ENCODE measurements around the gene DSCAML1.

Gene DSCAML1

DNA sequence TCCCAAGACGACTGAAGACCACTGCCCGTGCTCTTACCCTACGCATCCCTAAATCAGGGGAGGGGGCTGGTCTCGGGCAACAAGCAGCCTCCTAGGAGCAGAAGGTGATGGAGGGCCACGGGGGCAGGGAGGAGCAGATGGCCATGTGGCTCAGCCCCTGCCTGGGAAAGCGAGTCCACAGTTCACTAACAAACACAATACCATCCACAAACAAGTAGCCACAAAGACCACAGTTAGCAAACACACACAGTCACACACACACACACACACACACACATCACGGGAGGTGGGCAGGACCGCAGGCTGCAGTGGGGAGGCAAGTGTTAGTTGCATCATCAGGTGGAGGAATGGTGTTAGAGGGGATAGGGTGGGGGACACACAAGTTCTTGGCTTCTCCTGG, 40.8 kb upstream of the DSCAML1 start:
- H3K4me1 ChIP-seq (ENCODE audit: control insufficient read depth, insufficient read depth, low read length), result no peaks in the 10 kb centered on the region
- no peaks in the 10 kb centered on the region for H3K27me3 ChIP-seq (ENCODE audit: control insufficient read depth, insufficient read depth, low read length)
- no peak overlapping the region for H3K4me3 ChIP-seq (ENCODE audit: low read depth, low read length)
- H3K9ac ChIP-seq (ENCODE audit: low read depth, low read length), result no peak overlapping the region
- H3K36me3 ChIP-seq (ENCODE audit: control insufficient read depth, insufficient read depth, low read length), result no peaks in the 10 kb centered on the region
- no peak overlapping the region for H3K27ac ChIP-seq (ENCODE audit: low read depth, low read length)
- H3K9me3 ChIP-seq (ENCODE audit: control insufficient read depth, insufficient read depth, low read length), result no peaks in the 10 kb centered on the region

DNA sequence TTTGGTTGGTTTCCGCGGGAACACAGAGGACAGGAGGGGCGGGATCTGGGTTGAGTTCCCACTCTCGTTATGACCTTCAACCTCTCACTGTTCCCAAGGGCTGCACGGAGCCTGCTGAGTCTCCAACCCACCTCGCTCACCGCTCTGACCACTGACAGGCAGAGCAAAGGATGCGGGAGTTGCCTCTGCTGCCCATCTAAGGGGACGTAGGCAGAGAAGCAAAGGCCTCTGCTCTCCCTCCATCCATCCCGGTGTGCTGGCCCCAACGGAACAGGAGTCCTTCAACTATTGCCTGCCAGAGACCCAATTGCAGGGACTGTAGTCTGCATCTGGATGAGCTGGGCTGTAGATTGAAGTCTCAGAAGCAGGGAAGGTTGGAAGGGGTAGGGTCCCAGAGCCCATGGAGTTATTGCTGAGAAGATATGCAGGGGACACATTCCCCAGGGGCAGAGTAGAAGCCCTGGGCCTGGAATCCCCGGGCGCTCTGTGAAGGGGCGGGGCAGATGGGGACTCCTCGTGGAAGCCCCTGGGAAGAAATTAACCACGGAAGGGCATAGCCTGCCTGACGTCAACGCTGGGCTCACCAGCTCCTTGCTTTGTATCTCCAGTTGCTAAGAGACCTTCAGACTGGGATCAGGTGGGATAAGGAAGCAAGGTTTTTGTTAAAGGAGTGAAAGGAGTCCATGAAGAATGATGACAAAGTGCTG, 40.2 kb upstream of the DSCAML1 start:
- Histone ChIP-seq H3K36me3 (ENCODE audit: control insufficient read depth, insufficient read depth, low read length) (no peaks in the 10 kb centered on the region), H3K9ac (ENCODE audit: low read depth, low read length) (no peak overlapping the region), H3K27ac (ENCODE audit: low read depth, low read length) (no peak overlapping the region), H3K27me3 (ENCODE audit: control insufficient read depth, insufficient read depth, low read length) (no peaks in the 10 kb centered on the region), H3K4me1 (ENCODE audit: control insufficient read depth, insufficient read depth, low read length) (no peaks in the 10 kb centered on the region), H3K4me3 (ENCODE audit: low read depth, low read length) (no peak overlapping the region), H3K9me3 (ENCODE audit: control insufficient read depth, insufficient read depth, low read length) (no peaks in the 10 kb centered on the region)

DNA sequence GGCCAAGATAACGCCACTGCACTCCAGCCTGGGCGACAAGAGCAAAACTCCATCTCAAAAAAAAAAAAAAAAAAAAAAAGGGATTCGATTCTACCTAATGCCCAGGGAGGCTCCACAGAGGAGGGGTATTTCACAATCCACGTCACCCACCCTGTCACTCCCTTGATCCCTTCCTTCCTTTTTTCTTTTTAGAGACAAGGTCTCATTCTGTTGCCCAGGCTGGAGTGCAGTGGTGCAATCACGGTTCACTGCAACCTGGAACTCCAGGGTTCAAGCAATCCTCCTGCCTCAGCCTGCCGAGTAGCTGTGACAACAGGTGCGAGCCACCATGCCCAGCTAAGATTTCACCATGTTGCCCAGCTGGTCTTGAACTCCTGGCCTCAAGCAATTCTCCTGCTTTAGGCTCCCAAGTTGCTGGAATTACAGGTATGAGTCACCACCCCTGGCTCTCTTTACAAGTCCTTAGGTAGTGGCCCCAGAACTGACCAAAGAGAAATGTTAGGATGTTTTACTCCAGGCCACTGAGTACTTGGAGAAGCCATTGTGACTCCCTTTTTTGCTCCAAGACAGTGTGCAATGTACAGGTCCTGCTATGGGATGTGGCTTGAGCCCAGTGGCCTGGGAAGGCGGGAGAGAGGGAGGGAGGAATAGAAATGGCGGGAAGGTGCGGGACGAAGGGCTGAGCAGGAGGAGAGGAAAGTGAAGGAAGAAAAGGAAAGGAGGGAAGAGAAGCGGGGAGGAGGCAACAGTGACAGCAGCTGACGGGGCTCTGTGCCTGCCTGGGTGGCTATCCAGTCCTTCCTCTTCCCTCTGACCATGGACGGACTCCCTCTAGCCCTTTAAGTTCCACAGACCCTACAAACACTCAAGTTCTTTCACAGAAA, 39.3 kb upstream of the DSCAML1 start:
- Histone ChIP-seq H3K4me1 (ENCODE audit: control insufficient read depth, insufficient read depth, low read length) (no peaks in the 10 kb centered on the region), H3K27me3 (ENCODE audit: control insufficient read depth, insufficient read depth, low read length) (no peaks in the 10 kb centered on the region), H3K9ac (ENCODE audit: low read depth, low read length) (no peak overlapping the region)

DNA sequence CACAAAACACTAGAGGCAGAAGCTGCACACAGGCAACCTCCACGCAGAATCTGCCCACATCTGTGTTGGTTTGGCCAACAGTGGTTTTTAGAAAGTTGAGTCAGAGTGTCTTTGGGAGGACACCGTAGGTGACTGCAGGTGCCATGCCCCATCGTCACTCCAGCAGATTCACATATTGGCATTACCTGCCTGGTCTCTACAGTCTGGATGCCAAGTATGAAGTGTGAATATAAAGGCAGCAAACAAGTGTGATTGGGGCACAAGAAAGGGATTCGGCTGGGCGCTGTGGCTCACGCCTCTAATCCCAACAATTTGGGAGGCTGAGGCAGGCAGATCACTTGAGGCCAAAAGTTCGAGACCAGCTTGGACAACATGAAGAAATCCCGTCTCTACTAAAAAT, 38.6 kb upstream of the DSCAML1 start:
- Histone ChIP-seq H3K27me3 (ENCODE audit: control insufficient read depth, insufficient read depth, low read length) (no peaks in the 10 kb centered on the region), H3K9ac (ENCODE audit: low read depth, low read length) (no peak overlapping the region), H3K4me1 (ENCODE audit: control insufficient read depth, insufficient read depth, low read length) (no peaks in the 10 kb centered on the region; the same call in 1 of the 2 replicates), H3K9me3 (ENCODE audit: control insufficient read depth, insufficient read depth, low read length) (no peaks in the 10 kb centered on the region), H3K4me3 (ENCODE audit: low read depth, low read length) (no peak overlapping the region), H3K27ac (ENCODE audit: low read depth, low read length) (no peak overlapping the region), H3K36me3 (ENCODE audit: control insufficient read depth, insufficient read depth, low read length) (no peaks in the 10 kb centered on the region)

More for the DNA sequence above, 39.3 kb upstream of the DSCAML1 start:
- no peak overlapping the region for H3K27ac ChIP-seq (ENCODE audit: low read depth, low read length)
- H3K36me3 ChIP-seq (ENCODE audit: control insufficient read depth, insufficient read depth, low read length), result no peaks in the 10 kb centered on the region
- H3K9me3 ChIP-seq (ENCODE audit: control insufficient read depth, insufficient read depth, low read length), result no peaks in the 10 kb centered on the region
- no peak overlapping the region for H3K4me3 ChIP-seq (ENCODE audit: low read depth, low read length)

DNA sequence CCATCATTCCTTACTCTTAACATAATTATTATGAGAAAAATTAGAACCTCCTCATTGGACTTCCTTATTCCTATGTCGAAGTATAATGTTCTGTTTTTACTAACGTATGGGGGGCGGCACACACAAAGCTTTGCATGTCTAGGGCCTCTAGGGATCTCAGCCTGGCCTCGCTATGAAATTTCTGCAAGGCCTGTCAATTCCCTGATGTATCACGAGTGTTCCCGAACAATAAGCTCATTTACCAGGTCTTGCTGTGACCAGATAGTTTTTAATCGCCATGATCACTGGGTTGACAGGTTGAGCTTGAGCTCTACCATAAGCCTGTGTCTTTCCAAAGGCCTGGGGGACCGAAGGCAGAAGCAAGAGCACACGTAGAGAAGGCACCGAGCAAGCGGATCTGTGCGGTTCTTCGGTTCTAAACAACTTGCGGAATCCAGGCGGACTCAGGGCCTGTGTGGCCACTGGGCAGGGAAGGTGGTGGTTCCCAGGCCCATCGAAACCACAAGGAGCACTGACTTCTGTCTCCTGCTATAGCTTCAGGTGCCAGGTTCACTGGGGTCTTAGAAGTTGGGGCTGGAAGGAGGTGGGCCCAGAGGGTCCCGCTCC, 37.9 kb upstream of the DSCAML1 start:
- H3K27ac ChIP-seq (ENCODE audit: low read depth, low read length), result no peak overlapping the region
- no peaks in the 10 kb centered on the region for H3K9me3 ChIP-seq (ENCODE audit: control insufficient read depth, insufficient read depth, low read length)
- no peaks in the 10 kb centered on the region for H3K27me3 ChIP-seq (ENCODE audit: control insufficient read depth, insufficient read depth, low read length)
- H3K9ac ChIP-seq (ENCODE audit: low read depth, low read length), result no peak overlapping the region
- H3K4me3 ChIP-seq (ENCODE audit: low read depth, low read length), result no peak overlapping the region
- no peaks in the 10 kb centered on the region for H3K36me3 ChIP-seq (ENCODE audit: control insufficient read depth, insufficient read depth, low read length)
- no peaks in the 10 kb centered on the region; the same call in 1 of the 2 replicates for H3K4me1 ChIP-seq (ENCODE audit: control insufficient read depth, insufficient read depth, low read length)

DNA sequence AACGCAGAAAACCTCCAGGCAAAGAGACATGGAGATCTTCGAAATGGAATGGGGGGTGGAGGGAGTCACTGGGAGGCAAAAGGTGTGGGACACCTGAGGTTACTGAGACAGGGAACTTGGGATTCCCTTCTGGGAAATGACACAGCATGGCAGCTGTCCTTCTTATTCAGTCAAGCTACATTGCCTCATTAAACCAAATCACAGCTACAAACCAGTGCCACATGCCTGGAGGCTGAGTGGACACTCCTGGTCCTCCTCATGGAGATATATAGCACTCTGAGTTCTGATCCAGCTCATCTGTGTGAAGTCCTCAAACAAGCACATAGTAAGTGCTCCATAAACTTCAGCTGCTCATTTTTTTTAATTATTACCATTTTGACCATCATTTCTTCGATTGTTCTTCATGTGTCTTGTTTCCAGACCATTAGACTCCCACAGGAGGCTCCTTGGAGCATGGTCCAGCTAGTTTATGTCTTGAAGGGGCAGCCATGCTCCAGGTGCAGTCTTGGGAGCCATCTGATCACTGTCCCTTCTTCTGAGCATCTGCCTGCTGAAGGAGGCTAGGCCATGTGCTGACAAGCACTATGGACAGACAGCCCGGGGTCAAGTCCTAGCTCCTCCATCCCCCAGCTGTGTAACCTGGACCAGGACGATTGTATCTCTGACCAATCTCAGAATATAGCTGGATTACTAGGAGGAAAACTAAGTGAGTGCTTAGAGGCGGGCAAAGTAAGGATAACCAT, 37.2 kb upstream of the DSCAML1 start:
- H3K27me3 ChIP-seq (ENCODE audit: control insufficient read depth, insufficient read depth, low read length), result no peaks in the 10 kb centered on the region
- H3K9ac ChIP-seq (ENCODE audit: low read depth, low read length), result no peak overlapping the region
- no peak overlapping the region for H3K4me3 ChIP-seq (ENCODE audit: low read depth, low read length)
- H3K4me1 ChIP-seq (ENCODE audit: control insufficient read depth, insufficient read depth, low read length), result no peaks in the 10 kb centered on the region; the same call in 1 of the 2 replicates
- no peaks in the 10 kb centered on the region for H3K36me3 ChIP-seq (ENCODE audit: control insufficient read depth, insufficient read depth, low read length)
- H3K27ac ChIP-seq (ENCODE audit: low read depth, low read length), result no peak overlapping the region
- H3K9me3 ChIP-seq (ENCODE audit: control insufficient read depth, insufficient read depth, low read length), result no peaks in the 10 kb centered on the region

DNA sequence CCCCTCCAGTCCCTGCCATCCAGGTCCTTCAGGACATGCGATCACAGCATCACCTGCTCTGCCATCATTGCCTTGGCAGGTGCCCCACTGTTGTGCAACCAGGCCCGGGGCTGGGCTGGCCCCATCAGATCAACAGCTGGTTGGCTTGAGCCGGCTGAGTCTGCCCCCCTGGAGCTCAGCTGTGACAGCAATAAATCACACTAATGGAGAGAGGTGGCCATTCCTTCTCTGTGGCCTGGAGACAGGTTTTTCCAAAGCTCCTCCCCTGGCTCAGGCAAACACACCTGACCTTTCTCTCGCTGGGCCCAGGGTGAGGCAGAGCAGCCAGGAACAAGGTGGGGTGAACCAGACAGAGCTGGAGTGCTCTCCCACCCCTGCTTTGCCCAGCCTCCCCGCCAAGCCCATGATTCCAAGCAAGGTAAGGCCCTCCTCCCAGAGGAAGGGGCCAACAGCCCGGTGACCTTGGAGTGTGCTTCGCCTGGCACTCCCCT, 36.4 kb upstream of the DSCAML1 start:
- no peak overlapping the region for H3K4me3 ChIP-seq (ENCODE audit: low read depth, low read length)
- no peak overlapping the region for H3K27ac ChIP-seq (ENCODE audit: low read depth, low read length)
- H3K4me1 ChIP-seq (ENCODE audit: control insufficient read depth, insufficient read depth, low read length), result no peaks in the 10 kb centered on the region; the same call in 1 of the 2 replicates
- H3K9me3 ChIP-seq (ENCODE audit: control insufficient read depth, insufficient read depth, low read length), result no peaks in the 10 kb centered on the region
- no peak overlapping the region for H3K9ac ChIP-seq (ENCODE audit: low read depth, low read length)
- no peaks in the 10 kb centered on the region for H3K36me3 ChIP-seq (ENCODE audit: control insufficient read depth, insufficient read depth, low read length)
- no peaks in the 10 kb centered on the region for H3K27me3 ChIP-seq (ENCODE audit: control insufficient read depth, insufficient read depth, low read length)

DNA sequence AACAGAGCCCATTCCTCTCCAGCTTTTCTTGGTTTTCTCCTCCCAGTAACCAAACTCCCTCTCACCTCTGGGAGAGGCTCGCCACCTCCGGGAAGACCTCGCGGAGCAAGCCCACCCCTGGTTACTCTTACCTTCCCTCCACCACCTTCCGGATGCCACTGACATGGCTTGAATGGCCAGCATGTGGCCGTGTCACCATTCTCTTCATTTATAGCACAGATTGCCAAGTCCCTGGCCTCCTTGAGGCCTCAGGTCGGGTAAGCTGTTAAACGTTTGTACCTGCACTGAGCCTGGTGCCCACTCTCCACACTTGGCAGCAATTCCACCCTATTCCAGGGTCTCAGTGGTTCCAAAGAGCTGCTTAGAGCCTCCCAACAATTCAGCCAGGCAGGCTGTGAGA, 35.5 kb upstream of the DSCAML1 start:
- Histone ChIP-seq H3K27me3 (ENCODE audit: control insufficient read depth, insufficient read depth, low read length) (no peaks in the 10 kb centered on the region), H3K36me3 (ENCODE audit: control insufficient read depth, insufficient read depth, low read length) (no peaks in the 10 kb centered on the region), H3K4me1 (ENCODE audit: control insufficient read depth, insufficient read depth, low read length) (no peaks in the 10 kb centered on the region; the same call in 1 of the 2 replicates), H3K27ac (ENCODE audit: low read depth, low read length) (no peak overlapping the region), H3K4me3 (ENCODE audit: low read depth, low read length) (no peak overlapping the region), H3K9me3 (ENCODE audit: control insufficient read depth, insufficient read depth, low read length) (no peaks in the 10 kb centered on the region), H3K9ac (ENCODE audit: low read depth, low read length) (no peak overlapping the region)

DNA sequence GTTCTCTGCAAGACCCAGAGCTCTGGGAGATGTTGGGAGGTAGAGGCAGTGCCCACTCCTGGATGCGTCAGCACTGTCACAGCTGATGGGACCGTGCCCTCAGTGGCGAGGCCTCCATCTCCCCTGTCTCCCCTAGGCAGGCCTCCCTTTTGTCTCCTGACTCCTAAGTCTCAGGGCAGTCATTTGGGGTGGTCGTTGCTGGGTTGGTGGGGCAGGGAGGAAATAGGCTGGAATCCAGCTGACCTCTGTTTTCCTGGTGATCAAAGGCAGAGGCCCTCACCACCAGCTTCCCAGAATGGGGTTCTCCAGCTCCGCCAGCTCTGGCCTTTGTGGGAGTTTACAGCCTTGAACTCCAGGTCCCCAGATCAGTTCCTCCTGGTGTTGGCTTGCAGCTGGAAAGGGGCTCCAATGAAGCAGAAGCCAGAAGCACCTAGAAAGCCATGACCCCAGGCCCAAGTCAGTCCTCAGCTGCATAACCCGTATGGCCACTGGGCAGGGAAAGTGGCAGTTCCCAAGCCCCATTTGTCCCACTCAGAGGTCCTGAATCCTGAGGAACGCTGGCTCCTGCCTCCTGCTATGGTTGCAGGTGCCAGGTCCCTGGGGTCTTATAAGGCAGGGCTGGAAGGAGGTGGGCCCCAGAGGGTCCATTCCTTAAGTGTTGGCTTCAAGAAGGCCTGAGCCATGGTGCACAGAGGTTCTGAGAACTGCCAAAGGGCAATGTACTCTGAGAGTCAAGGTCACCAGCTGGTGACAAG, 34.8 kb upstream of the DSCAML1 start:
- Histone ChIP-seq H3K9me3 (ENCODE audit: control insufficient read depth, insufficient read depth, low read length) (no peaks in the 10 kb centered on the region), H3K4me3 (ENCODE audit: low read depth, low read length) (no peak overlapping the region), H3K27me3 (ENCODE audit: control insufficient read depth, insufficient read depth, low read length) (no peaks in the 10 kb centered on the region), H3K9ac (ENCODE audit: low read depth, low read length) (no peak overlapping the region), H3K27ac (ENCODE audit: low read depth, low read length) (no peak overlapping the region), H3K4me1 (ENCODE audit: control insufficient read depth, insufficient read depth, low read length) (no peaks in the 10 kb centered on the region; the same call in 1 of the 2 replicates), H3K36me3 (ENCODE audit: control insufficient read depth, insufficient read depth, low read length) (no peaks in the 10 kb centered on the region)

Data from HUES48 (cell line).